K562 (cell line): ENCODE results near the gene C1orf146. TPM values are rescaled to one million over a fixed set of nuclear protein-coding genes. Genes with fewer than 3 reads are reported as not detected.

ENCODE experiments used
- ATAC-seq: fragments of 200-7000 bp; cut with Tn5 transposase; 3 replicates; pipeline ENCODE4 v1.9.1; 2020; ENCODE audit warnings: moderate library complexity
- BruUV-seq: library from RNA; stranded (reverse); fragments of 400-500 nt; replicated peaks from 2 replicates; lab custom pipeline; 2021; lab: Mats Ljungman, UMichigan
- CTCF ChIA-PET: fragments of 300-600 bp; formaldehyde crosslinking; extraction: SDS; loops from one replicate; lab custom pipeline; 2021; ENCODE audit warnings: low intra/inter-chr PET ratio; lab: Yijun Ruan, JAX
- POLR2A ChIA-PET: fragments of 300-600, 350-650 bp; sonication (Branson Sonifier 250); formaldehyde crosslinking; extraction: SDS; loops from one replicate; lab custom pipeline; 2021; ENCODE audit warnings: antibody characterized with exemption, inconsistent platforms; lab: Yijun Ruan, JAX
- DNase-seq, 4 experiments: peaks; one replicate each; pipeline versions ENCODE4 v3.0.0 to v3.0.0-alpha.2; 2011 to 2018; ENCODE audit warnings: low spot score in 3 of 4, mixed read lengths in 3 of 4; ENCODE audit errors: extremely low read depth in 1 of 4
- FAIRE-seq: peaks from 2 replicates; lab custom pipeline; 2011; peaks lifted over from hg19 to GRCh38; lab: Jason Lieb, UNC
- H2AFZ ChIP-seq: 2 replicates; pipeline ENCODE4 v1.6.0; 2011; ENCODE audit warnings: low read depth, low read length, control low read depth, inconsistent platforms
- H3K27ac ChIP-seq: fragments of 200-600 bp; 3 replicates; pipeline ENCODE4 v1.8.0; 2011; ENCODE audit warnings: low read depth, mild to moderate bottlenecking, control low read depth, inconsistent platforms, low read length, moderate library complexity, mixed read lengths; ENCODE audit errors: extremely low read depth
- H3K27me3 ChIP-seq, 2 experiments: fragments of 300-600 bp in 1 of 2; 2 replicates in 1 of 2; 3 replicates in 1 of 2; pipeline versions ENCODE4 v1.6.0 to v1.8.0; 2011; ENCODE audit warnings: inconsistent platforms in 2 of 2, low read length in 2 of 2, mild to moderate bottlenecking in 1 of 2, mixed read lengths in 1 of 2, moderate library complexity in 1 of 2; ENCODE audit not compliant: control insufficient read depth in 2 of 2, insufficient read depth in 2 of 2
- H3K36me3 ChIP-seq: fragments of 300-600 bp; 3 replicates; pipeline ENCODE4 v1.8.0; 2011; ENCODE audit warnings: mild to moderate bottlenecking, low read length, inconsistent platforms; ENCODE audit not compliant: control insufficient read depth, insufficient read depth
- H3K4me1 ChIP-seq, 2 experiments: fragments of 200-600 bp in 1 of 2; replicated peaks in 1 of 2; 2 replicates in 1 of 2; 3 replicates in 1 of 2; pipeline versions ENCODE4 v1.5.1 to v1.8.0; 2011; ENCODE audit warnings: inconsistent platforms in 2 of 2, low read length in 2 of 2, mild to moderate bottlenecking in 1 of 2, mixed read lengths in 1 of 2, moderate library complexity in 1 of 2; ENCODE audit not compliant: control insufficient read depth in 2 of 2, insufficient read depth in 2 of 2
- H3K4me2 ChIP-seq: 2 replicates; pipeline ENCODE4 v1.6.1; 2011; ENCODE audit warnings: low read length, control low read depth, inconsistent platforms, mixed read lengths; ENCODE audit not compliant: insufficient read depth
- H3K4me3 ChIP-seq: fragments of 200-600 bp; sonication (generic), shearing (Covaris generic); 2 replicates; pipeline ENCODE4 v1.5.1; 2016; ENCODE audit warnings: control low read depth, inconsistent platforms
- H3K79me2 ChIP-seq: fragments of 200-600 bp; 3 replicates; pipeline ENCODE4 v1.8.0; 2011; ENCODE audit warnings: low read length, inconsistent platforms; ENCODE audit not compliant: control insufficient read depth, insufficient read depth
- H3K9ac ChIP-seq, 2 experiments: 2 replicates each; pipeline versions ENCODE4 v1.6.0 to v1.6.1; 2011; ENCODE audit warnings: low read depth in 2 of 2, low read length in 2 of 2, control low read depth in 1 of 2, inconsistent platforms in 1 of 2, mild to moderate bottlenecking in 1 of 2, mixed read lengths in 1 of 2; ENCODE audit not compliant: insufficient read depth in 1 of 2
- H3K9me1 ChIP-seq: one replicate; pipeline ENCODE4 v1.6.0; 2011; ENCODE audit warnings: inconsistent platforms, mild to moderate bottlenecking, low read length, moderate library complexity; ENCODE audit not compliant: control insufficient read depth, insufficient read depth
- H3K9me3 ChIP-seq: replicated peaks from 2 replicates; pipeline ENCODE4 v1.5.1; 2011; ENCODE audit warnings: low read depth, low read length, inconsistent platforms; ENCODE audit not compliant: control insufficient read depth, insufficient read depth
- H4K20me1 ChIP-seq: replicated peaks from 2 replicates; pipeline ENCODE4 v1.6.1; 2011; ENCODE audit warnings: low read length, inconsistent platforms, mixed read lengths; ENCODE audit not compliant: control insufficient read depth, insufficient read depth
- HDAC1 ChIP-seq, 2 experiments: fragments of 450-650 bp; IDR thresholded peaks; 2 replicates each; pipeline ENCODE4 v1.6.1; 2016 to 2017; ENCODE audit warnings: inconsistent platforms in 1 of 2, mild to moderate bottlenecking in 1 of 2, moderate library complexity in 1 of 2
- KLF10 ChIP-seq: fragments of 250-450 bp; sonication (Bioruptor Pico); IDR thresholded peaks from 2 replicates; pipeline ENCODE4 v1.6.1; 2021; ENCODE audit warnings: matching md5 sums
- NCOA4 ChIP-seq: fragments of 450-650 bp; IDR thresholded peaks from 2 replicates; pipeline ENCODE4 v1.6.1; 2018; ENCODE audit warnings: mild to moderate bottlenecking; ENCODE audit not compliant: partially characterized antibody
- POLR2A ChIP-seq: fragments of 450-650 bp; conservative IDR thresholded peaks from 2 replicates; pipeline ENCODE4 v1.6.1; 2016
- XRCC4 ChIP-seq: IDR thresholded peaks from one replicate; pipeline ENCODE4 v1.6.1; 2011; ENCODE audit not compliant: insufficient read depth, insufficient read length; ENCODE audit errors: extremely low read depth
- ZNF184 ChIP-seq: sonication (generic); formaldehyde crosslinking; IDR thresholded peaks from 2 replicates; pipeline ENCODE4 v1.5.0; 2020; ENCODE audit warnings: missing genetic modification reagents
- ZNF830 ChIP-seq: fragments of 250-450 bp; sonication (Bioruptor Pico); IDR thresholded peaks from 2 replicates; pipeline ENCODE4 v1.5.0; 2021; ENCODE audit warnings: mild to moderate bottlenecking
- in situ Hi-C: fragments of 300-500 bp; cut with MboI; formaldehyde crosslinking; loops from 4 replicates; pipeline ENCODE4 v1.15.0; 2018; ENCODE audit warnings: inconsistent platforms, mixed read lengths
- intact Hi-C: fragments of 100-400 bp; cut with micrococcal nuclease; formaldehyde crosslinking; loops from 2 replicates; pipeline ENCODE4 v1.14.2; 2022
- polyA plus RNA-seq, 8 experiments: library from polyadenylated mRNA; depleted of rRNA in 4 of 8; stranded (reverse) in 5 of 8; unstranded in 3 of 8; fragments of >200 nt; fragmentation: Nextera tagmentation in 2 of 8; fragmentation: Illumina TruSeq in 1 of 8; extraction: Ambion mirVana in 2 of 8; extraction: Trizol in 1 of 8; gene quantifications; 2 replicates each; pipeline versions ENCODE4 v1.2.1 to v1.2.3, GENCODE V29; 2011 to 2014; ENCODE audit warnings: inconsistent platforms in 1 of 8, missing spikeins in 1 of 8
- total RNA-seq, 7 experiments: library from RNA; depleted of rRNA in 6 of 7; stranded (reverse); fragments of >200 nt in 6 of 7; fragmentation: Illumina TruSeq in 2 of 7; extraction: Trizol in 2 of 7; gene quantifications; 2 replicates each; pipeline versions ENCODE4 v1.2.1 to v1.2.3, GENCODE V29; 2011 to 2021; ENCODE audit warnings: low replicate concordance in 1 of 7
- TF ChIP-seq, protein P1 (sequence below): fragments of 200-800 bp; sonication (Bioruptor generic); IDR thresholded peaks from 2 replicates; pipeline ENCODE4 v1.6.1; 2016; ENCODE audit warnings: missing genetic modification characterization, missing compliant biosample characterization
- TF ChIP-seq, protein P2 (sequence below): fragments of 450-650 bp; IDR thresholded peaks from 2 replicates; pipeline ENCODE4 v1.6.1; 2016; ENCODE audit warnings: mild to moderate bottlenecking
- TF ChIP-seq, protein P3 (sequence below): sonication (generic); formaldehyde crosslinking; IDR thresholded peaks from 2 replicates; pipeline ENCODE4 v1.8.1; 2023; ENCODE audit warnings: mild to moderate bottlenecking, missing genetic modification reagents

C1orf146 gene
- total and polyA plus RNA-seq, 9 of the 15 experiments (the other 6 are each of a cell fraction or from before 2014, with no cell fraction given): 0.10 TPM; not detected in 8

DNA sequence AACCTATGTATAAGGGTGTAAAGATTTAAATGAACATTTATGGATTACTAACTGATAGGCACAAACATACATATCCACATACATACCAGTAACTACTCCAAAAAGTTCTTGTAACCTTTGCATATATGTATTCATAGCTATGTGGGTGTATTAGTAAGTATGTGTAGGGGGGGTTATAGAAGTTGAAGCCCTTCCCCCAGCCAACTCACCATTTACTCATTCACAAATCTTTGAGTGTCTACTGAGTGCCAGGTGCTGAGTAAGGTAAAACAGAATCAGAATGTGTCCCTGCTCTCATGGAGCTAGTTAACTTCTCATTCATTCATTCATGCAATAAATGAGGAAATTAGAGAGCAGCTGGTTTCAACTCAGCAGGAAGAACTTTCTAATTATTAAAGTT, 1.3 kb downstream of the C1orf146 start:
- ATAC-seq: no peak

More for the DNA sequence above, 1.3 kb downstream of the C1orf146 start:
- no peaks in the 10 kb centered on the region for H3K36me3 ChIP-seq
- H3K27me3 ChIP-seq: peaks cover 0 to 5% of the 10 kb centered on the region in 2 experiments; a peak in 1 of 5 replicates
- no peaks in the 10 kb centered on the region for H3K9me3 ChIP-seq
- DNase-seq: no peak
- H3K4me2 ChIP-seq: no peak overlapping the region
- H3K79me2 ChIP-seq: no peaks in the 10 kb centered on the region
- H3K4me1 ChIP-seq: no peaks in the 10 kb centered on the region
- FAIRE-seq: no peak
- H4K20me1 ChIP-seq: no peaks in the 10 kb centered on the region
- BruUV-seq: no TSS peak
- TF ChIP-seq ZNF830 (CRISPR knock-in tag): no peak
- TF ChIP-seq NCOA4: no peak
- TF ChIP-seq, protein P1, sequence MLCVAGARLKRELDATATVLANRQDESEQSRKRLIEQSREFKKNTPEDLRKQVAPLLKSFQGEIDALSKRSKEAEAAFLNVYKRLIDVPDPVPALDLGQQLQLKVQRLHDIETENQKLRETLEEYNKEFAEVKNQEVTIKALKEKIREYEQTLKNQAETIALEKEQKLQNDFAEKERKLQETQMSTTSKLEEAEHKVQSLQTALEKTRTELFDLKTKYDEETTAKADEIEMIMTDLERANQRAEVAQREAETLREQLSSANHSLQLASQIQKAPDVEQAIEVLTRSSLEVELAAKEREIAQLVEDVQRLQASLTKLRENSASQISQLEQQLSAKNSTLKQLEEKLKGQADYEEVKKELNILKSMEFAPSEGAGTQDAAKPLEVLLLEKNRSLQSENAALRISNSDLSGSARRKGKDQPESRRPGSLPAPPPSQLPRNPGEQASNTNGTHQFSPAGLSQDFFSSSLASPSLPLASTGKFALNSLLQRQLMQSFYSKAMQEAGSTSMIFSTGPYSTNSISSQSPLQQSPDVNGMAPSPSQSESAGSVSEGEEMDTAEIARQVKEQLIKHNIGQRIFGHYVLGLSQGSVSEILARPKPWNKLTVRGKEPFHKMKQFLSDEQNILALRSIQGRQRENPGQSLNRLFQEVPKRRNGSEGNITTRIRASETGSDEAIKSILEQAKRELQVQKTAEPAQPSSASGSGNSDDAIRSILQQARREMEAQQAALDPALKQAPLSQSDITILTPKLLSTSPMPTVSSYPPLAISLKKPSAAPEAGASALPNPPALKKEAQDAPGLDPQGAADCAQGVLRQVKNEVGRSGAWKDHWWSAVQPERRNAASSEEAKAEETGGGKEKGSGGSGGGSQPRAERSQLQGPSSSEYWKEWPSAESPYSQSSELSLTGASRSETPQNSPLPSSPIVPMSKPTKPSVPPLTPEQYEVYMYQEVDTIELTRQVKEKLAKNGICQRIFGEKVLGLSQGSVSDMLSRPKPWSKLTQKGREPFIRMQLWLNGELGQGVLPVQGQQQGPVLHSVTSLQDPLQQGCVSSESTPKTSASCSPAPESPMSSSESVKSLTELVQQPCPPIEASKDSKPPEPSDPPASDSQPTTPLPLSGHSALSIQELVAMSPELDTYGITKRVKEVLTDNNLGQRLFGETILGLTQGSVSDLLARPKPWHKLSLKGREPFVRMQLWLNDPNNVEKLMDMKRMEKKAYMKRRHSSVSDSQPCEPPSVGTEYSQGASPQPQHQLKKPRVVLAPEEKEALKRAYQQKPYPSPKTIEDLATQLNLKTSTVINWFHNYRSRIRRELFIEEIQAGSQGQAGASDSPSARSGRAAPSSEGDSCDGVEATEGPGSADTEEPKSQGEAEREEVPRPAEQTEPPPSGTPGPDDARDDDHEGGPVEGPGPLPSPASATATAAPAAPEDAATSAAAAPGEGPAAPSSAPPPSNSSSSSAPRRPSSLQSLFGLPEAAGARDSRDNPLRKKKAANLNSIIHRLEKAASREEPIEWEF (CRISPR knock-in tag): no peak
- TF ChIP-seq, protein P2, sequence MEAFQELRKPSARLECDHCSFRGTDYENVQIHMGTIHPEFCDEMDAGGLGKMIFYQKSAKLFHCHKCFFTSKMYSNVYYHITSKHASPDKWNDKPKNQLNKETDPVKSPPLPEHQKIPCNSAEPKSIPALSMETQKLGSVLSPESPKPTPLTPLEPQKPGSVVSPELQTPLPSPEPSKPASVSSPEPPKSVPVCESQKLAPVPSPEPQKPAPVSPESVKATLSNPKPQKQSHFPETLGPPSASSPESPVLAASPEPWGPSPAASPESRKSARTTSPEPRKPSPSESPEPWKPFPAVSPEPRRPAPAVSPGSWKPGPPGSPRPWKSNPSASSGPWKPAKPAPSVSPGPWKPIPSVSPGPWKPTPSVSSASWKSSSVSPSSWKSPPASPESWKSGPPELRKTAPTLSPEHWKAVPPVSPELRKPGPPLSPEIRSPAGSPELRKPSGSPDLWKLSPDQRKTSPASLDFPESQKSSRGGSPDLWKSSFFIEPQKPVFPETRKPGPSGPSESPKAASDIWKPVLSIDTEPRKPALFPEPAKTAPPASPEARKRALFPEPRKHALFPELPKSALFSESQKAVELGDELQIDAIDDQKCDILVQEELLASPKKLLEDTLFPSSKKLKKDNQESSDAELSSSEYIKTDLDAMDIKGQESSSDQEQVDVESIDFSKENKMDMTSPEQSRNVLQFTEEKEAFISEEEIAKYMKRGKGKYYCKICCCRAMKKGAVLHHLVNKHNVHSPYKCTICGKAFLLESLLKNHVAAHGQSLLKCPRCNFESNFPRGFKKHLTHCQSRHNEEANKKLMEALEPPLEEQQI: no peak
- no peak for TF ChIP-seq XRCC4
- TF ChIP-seq, protein P3, sequence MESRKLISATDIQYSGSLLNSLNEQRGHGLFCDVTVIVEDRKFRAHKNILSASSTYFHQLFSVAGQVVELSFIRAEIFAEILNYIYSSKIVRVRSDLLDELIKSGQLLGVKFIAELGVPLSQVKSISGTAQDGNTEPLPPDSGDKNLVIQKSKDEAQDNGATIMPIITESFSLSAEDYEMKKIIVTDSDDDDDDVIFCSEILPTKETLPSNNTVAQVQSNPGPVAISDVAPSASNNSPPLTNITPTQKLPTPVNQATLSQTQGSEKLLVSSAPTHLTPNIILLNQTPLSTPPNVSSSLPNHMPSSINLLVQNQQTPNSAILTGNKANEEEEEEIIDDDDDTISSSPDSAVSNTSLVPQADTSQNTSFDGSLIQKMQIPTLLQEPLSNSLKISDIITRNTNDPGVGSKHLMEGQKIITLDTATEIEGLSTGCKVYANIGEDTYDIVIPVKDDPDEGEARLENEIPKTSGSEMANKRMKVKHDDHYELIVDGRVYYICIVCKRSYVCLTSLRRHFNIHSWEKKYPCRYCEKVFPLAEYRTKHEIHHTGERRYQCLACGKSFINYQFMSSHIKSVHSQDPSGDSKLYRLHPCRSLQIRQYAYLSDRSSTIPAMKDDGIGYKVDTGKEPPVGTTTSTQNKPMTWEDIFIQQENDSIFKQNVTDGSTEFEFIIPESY (CRISPR knock-in tag): no peak
- no peak for TF ChIP-seq KLF10 (CRISPR knock-in tag)
- no peak for TF ChIP-seq ZNF184 (CRISPR knock-in tag)
- no peak for TF ChIP-seq HDAC1 (IDR thresholded peaks at IDR 0.05)
- TF ChIP-seq POLR2A: no peak
- in situ Hi-C loops (no loop called here), intact Hi-C loops (no loop called here)
- H3K27ac ChIP-seq: no peak overlapping the region
- H2AFZ ChIP-seq: no peak overlapping the region
- POLR2A ChIA-PET: interaction anchor here (0.9 kb wide), 1 partner anchor 12 kb away, joined by 3 read pairs; no protein-coding TSS in a partner anchor
- H3K4me3 ChIP-seq: no peak overlapping the region
- CTCF ChIA-PET: no interaction called here
- H3K9me1 ChIP-seq: no peaks in the 10 kb centered on the region
- H3K9ac ChIP-seq: no peak overlapping the region
